Ascending aorta (tissue), 2 donors: ENCODE data around the gene ZBTB33. TPM values are rescaled to one million over a fixed set of nuclear protein-coding genes. Genes with fewer than 3 reads are reported as not detected.

Source experiments
- DNase-seq, 2 donors: peaks; one replicate each; pipeline ENCODE4 v3.0.0-alpha.2; 2019; ENCODE audit warnings: low spot score in 2 of 2
- H3K27ac ChIP-seq, 2 donors: fragments of 200-600 bp; sonication (generic); one replicate each; pipeline ENCODE4 v1.5.1; 2016 to 2017; ENCODE audit warnings: mild to moderate bottlenecking in 1 of 2
- H3K27me3 ChIP-seq: fragments of 200-600 bp; sonication (generic); one replicate; pipeline ENCODE4 v1.5.1; 2017
- H3K36me3 ChIP-seq, 2 donors: fragments of 200-600 bp; sonication (generic); one replicate each; pipeline ENCODE4 v1.5.1; 2016
- H3K4me1 ChIP-seq, 2 donors: fragments of 200-600 bp; sonication (generic); one replicate each; pipeline ENCODE4 v1.5.1; 2016 to 2017; ENCODE audit warnings: mild to moderate bottlenecking in 1 of 2
- H3K4me3 ChIP-seq, 2 donors: fragments of 200-600 bp; sonication (generic); one replicate each; pipeline ENCODE4 v1.5.1; 2016 to 2017; ENCODE audit warnings: mild to moderate bottlenecking in 1 of 2
- H3K9me3 ChIP-seq, 2 donors: fragments of 200-600 bp; sonication (generic); one replicate each; pipeline ENCODE4 v1.5.1; 2016
- intact Hi-C: fragments of 100-400 bp; cut with DNase I; formaldehyde crosslinking; loops from one replicate; pipeline ENCODE4 v1.15.1; 2023
- total RNA-seq: library from RNA; depleted of rRNA; stranded (reverse); fragments of >200 nt; gene quantifications from one replicate; pipeline ENCODE4 v1.1.0, GENCODE V29; 2016
- TF ChIP-seq, protein P1 (sequence below), 3 experiments: fragments of 200-600 bp in 2 of 3; fragments of 450-650 bp in 1 of 3; sonication (generic) in 2 of 3; IDR thresholded peaks; one replicate each; pipeline ENCODE4 v1.5.1; 2016 to 2019; ENCODE audit warnings: antibody characterized with exemption in 3 of 3, mild to moderate bottlenecking in 1 of 3, moderate library complexity in 1 of 3

The ZBTB33 gene
- total RNA-seq, 1 donor from 2014 or later = 3.6 TPM

DNA sequence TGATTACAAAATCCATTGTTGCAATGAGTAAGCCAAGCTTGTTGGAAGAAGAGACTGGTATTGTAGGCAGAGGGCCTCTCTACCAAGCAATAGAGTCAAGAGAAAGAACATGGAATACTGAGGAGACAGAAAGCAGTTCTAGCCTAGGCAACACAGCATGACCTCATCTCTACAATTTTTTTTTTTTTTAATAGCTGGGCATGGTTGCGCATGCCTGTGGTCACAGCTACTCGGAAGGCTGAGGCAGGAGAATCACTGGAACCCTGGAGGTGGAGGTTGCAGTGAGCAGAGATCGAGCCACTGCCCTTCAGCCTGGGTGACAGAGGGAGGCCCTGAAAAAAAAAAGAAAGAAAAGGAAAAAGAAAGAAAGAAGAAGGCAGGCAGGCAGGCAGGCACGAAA lies 11.7 kb upstream of the ZBTB33 start:
- H3K9me3 ChIP-seq = no peaks in the 10 kb centered on the region
- TF ChIP-seq, protein P1, sequence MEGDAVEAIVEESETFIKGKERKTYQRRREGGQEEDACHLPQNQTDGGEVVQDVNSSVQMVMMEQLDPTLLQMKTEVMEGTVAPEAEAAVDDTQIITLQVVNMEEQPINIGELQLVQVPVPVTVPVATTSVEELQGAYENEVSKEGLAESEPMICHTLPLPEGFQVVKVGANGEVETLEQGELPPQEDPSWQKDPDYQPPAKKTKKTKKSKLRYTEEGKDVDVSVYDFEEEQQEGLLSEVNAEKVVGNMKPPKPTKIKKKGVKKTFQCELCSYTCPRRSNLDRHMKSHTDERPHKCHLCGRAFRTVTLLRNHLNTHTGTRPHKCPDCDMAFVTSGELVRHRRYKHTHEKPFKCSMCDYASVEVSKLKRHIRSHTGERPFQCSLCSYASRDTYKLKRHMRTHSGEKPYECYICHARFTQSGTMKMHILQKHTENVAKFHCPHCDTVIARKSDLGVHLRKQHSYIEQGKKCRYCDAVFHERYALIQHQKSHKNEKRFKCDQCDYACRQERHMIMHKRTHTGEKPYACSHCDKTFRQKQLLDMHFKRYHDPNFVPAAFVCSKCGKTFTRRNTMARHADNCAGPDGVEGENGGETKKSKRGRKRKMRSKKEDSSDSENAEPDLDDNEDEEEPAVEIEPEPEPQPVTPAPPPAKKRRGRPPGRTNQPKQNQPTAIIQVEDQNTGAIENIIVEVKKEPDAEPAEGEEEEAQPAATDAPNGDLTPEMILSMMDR (IDR thresholded peaks at IDR 0.05) = no peak
- H3K27ac ChIP-seq = no peak overlapping the region
- no peaks in the 10 kb centered on the region for H3K27me3 ChIP-seq
- no peaks in the 10 kb centered on the region for H3K4me1 ChIP-seq
- DNase-seq = no peak
- H3K4me3 ChIP-seq = no peak overlapping the region
- intact Hi-C loops = no loop called here
- peaks cover 0 to 2% of the 10 kb centered on the region in 2 donors for H3K36me3 ChIP-seq

DNA sequence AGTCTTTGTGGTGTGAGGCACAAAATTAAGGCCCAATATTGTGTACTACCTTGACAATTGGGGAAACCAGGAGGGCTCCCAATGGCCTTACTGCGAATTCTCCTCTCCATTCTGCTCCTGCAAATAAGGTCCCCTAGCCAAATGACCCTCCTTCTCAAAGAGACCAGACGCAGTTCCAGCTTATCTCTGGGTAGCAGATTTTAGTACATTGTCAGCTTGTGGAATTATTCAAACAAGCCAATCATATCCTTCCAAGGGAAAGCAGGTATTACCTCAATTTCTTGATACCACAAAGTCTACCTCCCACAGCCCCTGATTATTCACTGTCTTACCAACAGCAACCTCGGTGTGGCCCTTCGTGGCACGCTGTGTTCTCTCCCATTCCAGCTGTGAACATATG lies 7.8 kb upstream of the ZBTB33 start:
- Histone ChIP-seq H3K4me3 (no peak overlapping the region), H3K27ac (no peak overlapping the region), H3K9me3 (no peaks in the 10 kb centered on the region), H3K4me1 (no peaks in the 10 kb centered on the region), H3K36me3 (no peaks in the 10 kb centered on the region), H3K27me3 (no peaks in the 10 kb centered on the region)
- no peak for DNase-seq
- TF ChIP-seq, protein P1 (IDR thresholded peaks at IDR 0.05) = no peak
- intact Hi-C loops = no loop called here

DNA sequence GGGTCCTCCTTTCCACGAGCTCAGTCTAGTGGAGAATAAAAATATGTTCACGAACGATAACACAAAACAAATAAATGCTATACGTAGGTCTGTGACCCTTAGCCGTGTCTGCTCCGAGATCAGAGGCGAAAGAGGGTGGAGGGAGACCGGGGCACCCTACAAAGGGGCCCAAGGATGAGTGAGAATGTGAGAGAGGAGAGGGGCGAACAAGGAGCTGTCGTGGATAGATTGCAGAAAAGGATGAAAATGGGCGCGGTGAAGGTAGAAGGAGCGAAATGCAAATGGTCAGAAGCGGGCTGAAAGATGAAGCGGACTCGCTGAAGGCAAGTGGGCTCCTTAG lies 6.2 kb upstream of the ZBTB33 start:
- Histone ChIP-seq H3K4me1 (no peaks in the 10 kb centered on the region), H3K9me3 (no peaks in the 10 kb centered on the region), H3K4me3 (peak overlapping the region; percentile 60 to 70), H3K27me3 (no peaks in the 10 kb centered on the region), H3K27ac (peak overlapping the region; percentile 78 to 81), H3K36me3 (no peaks in the 10 kb centered on the region)
- TF ChIP-seq, protein P1 (IDR thresholded peaks at IDR 0.05) = no peak
- DNase-seq = no peak
- intact Hi-C loops = no loop called here

DNA sequence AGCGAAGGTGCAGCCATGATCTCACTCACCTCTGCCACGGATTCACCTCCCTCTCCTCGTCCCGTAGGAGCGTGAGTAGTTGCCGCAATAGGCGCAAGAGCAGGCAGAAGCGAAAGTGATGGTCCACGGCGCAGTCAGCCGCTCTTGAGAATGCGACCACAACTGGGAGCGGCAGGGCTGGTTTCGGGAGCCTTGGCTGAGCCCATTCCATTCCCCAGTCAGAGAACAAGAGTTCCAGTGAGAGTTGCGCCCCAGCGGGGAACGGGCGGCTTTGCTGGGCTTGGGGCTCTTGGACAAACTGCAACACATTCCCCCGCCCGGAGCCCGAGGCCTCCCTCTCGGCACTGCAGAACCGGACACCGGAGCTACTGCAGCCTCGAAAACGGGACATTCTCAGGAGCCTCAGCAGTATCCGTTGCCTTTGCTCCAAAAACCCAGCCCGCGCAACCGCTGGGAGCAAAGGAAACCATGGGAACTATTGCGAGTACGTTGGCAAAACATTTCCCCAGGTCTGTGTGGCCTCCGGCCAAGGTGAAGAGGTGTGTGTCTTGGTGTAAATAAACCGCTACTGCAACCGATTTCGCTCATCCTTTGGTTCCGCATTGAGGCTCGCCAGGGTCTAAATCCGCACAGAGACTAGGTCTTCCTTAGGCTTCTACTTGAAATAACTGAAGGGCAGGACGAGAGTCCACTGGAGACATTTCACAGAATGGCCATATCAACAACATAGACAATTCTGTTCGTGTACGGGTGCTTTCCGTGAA lies 5.7 kb upstream of the ZBTB33 start:
- DNase-seq = peak in 1 of 2 donors; percentile 84
- TF ChIP-seq, protein P1 (IDR thresholded peaks at IDR 0.05) = no peak
- H3K9me3 ChIP-seq = no peaks in the 10 kb centered on the region
- no peaks in the 10 kb centered on the region for H3K27me3 ChIP-seq
- intact Hi-C loops = no loop called here
- H3K4me1 ChIP-seq = no peaks in the 10 kb centered on the region
- peak overlapping the region; percentile 60 to 70 for H3K4me3 ChIP-seq
- peak overlapping the region; percentile 78 to 81 for H3K27ac ChIP-seq
- H3K36me3 ChIP-seq = no peaks in the 10 kb centered on the region

DNA sequence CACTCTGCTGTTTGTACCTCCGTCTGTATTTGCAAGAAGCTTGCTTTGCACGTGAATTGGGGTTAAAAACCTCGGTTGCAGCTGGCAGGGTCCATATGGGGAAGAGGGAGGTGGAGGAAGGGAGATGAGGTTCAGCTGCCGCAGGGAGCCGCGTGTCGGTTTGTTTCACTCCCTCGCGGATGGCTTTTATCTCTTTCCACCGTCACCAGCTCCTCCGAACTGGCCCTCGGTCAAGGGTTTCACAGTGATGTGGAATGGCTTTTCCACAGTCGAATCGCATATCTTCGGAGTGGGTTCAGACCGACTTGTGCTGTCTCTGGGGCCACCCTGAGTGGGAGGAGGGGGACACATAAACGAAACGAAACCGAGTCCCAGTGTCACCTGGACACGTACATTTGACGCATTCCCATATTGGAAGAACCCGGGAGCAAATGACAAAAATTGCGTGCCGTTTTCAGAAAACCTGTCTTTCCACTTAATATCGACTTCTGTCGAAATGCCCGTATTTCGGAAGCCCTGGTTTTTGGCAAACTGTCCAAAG lies 929 bp downstream of the ZBTB33 start:
- Histone ChIP-seq H3K27me3 (no peaks in the 10 kb centered on the region), H3K9me3 (no peaks in the 10 kb centered on the region), H3K4me3 (peak overlapping the region; percentile 57 to 63), H3K27ac (peak overlapping the region; percentile 87 to 93), H3K4me1 (no peaks in the 10 kb centered on the region), H3K36me3 (peaks cover 0 to 4% of the 10 kb centered on the region in 2 donors)
- intact Hi-C loops = loop anchor here (2.0 to 5.0 kb wide), 4 partner anchors 216 to 399 kb away; partner anchors contain the start of genes CUL4B, LAMP2 and UPF3B
- TF ChIP-seq, protein P1 (IDR thresholded peaks at IDR 0.05) = no peak
- DNase-seq = no peak
